GM18951 (cell line): Measurements from ENCODE around the gene S1PR1.

ENCODE experiments used
- POLR2A ChIP-seq: IDR thresholded peaks from 4 replicates; pipeline ENCODE4 v1.6.1; 2011; ENCODE audit warnings: mild to moderate bottlenecking; ENCODE audit not compliant: insufficient read length, insufficient read depth; ENCODE audit errors: extremely low read depth
- in situ Hi-C: fragments of 300-500 bp; cut with MboI; formaldehyde crosslinking; loops from one replicate; pipeline ENCODE4 v1.12.0; 2022; ENCODE audit warnings: low sequenced_read_pairs, mixed read lengths, inconsistent platforms; ENCODE audit not compliant: unreplicated experiment

Gene S1PR1

GRCh38 chr1:101233495-101233894 lies 3.3 kb upstream of the S1PR1 start:
- no peak for TF ChIP-seq POLR2A

GRCh38 chr1:101235216-101235695 lies 1.6 kb upstream of the S1PR1 start:
- TF ChIP-seq POLR2A, result no peak
- in situ Hi-C loops, result no loop called here

More at GRCh38 chr1:101233495-101233894, 3.3 kb upstream of the S1PR1 start:
- in situ Hi-C loops, result no loop called here

- TF ChIP-seq POLR2A, result peak; percentile 61
- in situ Hi-C loops, result no loop called here
These were observed 913 bp upstream of the S1PR1 start for GRCh38 chr1:101235696-101236515.

GRCh38 chr1:101237229-101237837 lies 514 bp downstream of the S1PR1 start:
- in situ Hi-C loops, result no loop called here
- no peak for TF ChIP-seq POLR2A

- in situ Hi-C loops, result no loop called here
- TF ChIP-seq POLR2A, result no peak
These were observed 1.3 kb downstream of the S1PR1 start for GRCh38 chr1:101238031-101238628.

GRCh38 chr1:101238681-101239094 lies 1.9 kb downstream of the S1PR1 start:
- in situ Hi-C loops, result no loop called here

GRCh38 chr1:101239095-101240040 lies 2.5 kb downstream of the S1PR1 start:
- in situ Hi-C loops, result no loop called here
- TF ChIP-seq POLR2A, result no peak

More at GRCh38 chr1:101238681-101239094, 1.9 kb downstream of the S1PR1 start:
- TF ChIP-seq POLR2A, result peak; percentile 21

- in situ Hi-C loops, result no loop called here
- TF ChIP-seq POLR2A, result no peak
These were observed 3.2 kb downstream of the S1PR1 start for GRCh38 chr1:101240041-101240430.

- in situ Hi-C loops, result no loop called here
- TF ChIP-seq POLR2A, result no peak
These were observed 4.8 kb downstream of the S1PR1 start for GRCh38 chr1:101241485-101242225.

- TF ChIP-seq POLR2A, result no peak
- in situ Hi-C loops, result no loop called here
These were observed 5.7 kb downstream of the S1PR1 start for GRCh38 chr1:101242324-101243050.

- in situ Hi-C loops, result no loop called here
- TF ChIP-seq POLR2A, result no peak
These were observed 6.9 kb downstream of the S1PR1 start for GRCh38 chr1:101243751-101244150.
